NCI-H128 (cell line): ENCODE data around the gene METTL16.
"Not testable (repeated sequence)": the region's sequence is repeated elsewhere in the genome, so short reads cannot be mapped to it uniquely, and the experiment has no call there.

Experiments
- DNase-seq: peaks from one replicate; lab custom pipeline; 2025; ENCODE audit not compliant: unreplicated experiment; lab: John Stamatoyannopoulos, UW

METTL16 gene

DNA sequence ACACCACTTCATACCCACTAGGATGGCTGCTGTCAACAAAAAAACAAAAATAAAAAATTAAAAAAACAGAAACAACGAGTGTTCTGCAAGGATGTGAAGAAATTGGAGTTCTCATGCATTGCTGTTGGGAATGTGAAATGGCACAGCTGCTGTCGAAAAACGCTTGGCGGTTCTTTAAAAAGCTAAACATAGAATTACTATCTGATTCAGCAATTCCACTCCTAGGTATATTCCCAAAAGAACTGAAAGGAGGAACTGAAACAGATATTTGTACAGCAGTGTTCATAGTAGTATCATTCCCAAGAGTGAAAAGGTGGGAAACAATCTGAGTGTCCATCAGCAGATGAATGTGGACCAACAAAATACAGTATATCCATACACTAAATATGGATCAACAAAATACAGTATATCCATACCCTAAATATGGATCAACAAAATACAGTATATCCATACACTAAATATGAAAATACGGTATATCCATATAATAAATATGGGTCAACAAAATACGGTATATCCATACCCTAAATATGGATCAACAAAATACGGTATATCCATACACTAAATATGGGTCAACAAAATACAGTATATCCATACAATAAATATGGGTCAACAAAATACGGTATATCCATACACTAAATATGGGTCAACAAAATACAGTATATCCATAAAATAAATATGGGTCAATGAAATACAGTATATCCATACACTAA, 8.7 kb downstream of the METTL16 start:
- DNase-seq, result no peak

DNA sequence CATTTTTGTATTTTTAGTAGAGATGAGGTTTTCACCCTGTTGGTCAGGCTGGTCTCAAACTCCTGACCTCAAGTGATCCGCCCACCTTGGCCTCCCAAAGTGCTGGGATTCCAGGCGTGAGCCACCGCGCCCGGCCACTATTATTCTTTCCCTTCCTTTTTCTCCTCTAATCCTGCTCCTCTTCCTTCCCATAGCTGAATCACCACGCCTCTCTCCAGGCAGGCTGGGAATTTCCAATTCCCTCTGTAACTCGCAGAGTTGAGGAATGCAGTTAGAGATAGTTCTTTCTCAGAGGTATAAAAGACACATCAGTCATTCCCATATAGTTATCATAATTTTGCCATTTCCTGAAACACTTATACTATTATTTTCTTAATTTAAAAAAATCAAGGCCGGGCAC, 11.2 kb downstream of the METTL16 start:
- no peak for DNase-seq

DNA sequence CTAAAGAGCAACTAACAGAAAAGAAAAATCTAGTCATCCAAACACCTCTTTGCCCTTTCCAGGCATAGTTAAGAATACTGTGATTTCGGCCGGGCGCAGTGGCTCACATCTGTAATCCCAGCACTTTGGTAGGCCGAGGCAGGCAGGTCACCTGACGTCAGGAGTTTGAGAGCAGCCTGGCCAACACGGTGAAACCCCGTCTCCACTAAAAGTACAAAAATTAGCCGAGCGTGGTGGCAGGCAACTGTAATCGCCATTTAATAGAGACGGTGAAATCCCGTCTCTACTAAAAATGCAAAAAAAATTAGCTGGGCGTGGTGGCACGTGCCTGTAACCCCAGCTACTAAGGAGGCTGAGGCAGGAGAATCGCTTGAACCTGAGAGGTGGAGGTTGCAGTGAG, 22.4 kb downstream of the METTL16 start:
- DNase-seq, result not testable (repeated sequence)

DNA sequence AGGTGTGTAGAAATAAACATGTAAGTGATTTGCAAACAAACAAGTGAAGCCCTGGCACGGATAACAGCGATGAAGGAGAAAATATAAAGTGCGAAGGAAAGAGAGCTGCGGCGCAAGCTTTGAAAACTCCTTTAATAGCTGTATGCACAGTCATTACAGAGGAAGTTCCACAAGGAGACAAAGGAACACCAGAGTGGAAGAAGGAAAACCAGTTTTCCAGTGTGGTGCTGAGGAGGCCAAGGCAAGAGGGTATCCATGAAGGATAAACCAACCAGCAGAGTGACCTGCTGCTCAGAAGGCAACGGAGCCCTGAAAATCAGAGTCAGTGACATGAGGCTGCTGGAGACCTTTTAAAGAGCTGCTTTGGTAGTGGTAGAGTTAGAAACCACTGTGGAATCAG, 24.4 kb downstream of the METTL16 start:
- DNase-seq, result no peak

DNA sequence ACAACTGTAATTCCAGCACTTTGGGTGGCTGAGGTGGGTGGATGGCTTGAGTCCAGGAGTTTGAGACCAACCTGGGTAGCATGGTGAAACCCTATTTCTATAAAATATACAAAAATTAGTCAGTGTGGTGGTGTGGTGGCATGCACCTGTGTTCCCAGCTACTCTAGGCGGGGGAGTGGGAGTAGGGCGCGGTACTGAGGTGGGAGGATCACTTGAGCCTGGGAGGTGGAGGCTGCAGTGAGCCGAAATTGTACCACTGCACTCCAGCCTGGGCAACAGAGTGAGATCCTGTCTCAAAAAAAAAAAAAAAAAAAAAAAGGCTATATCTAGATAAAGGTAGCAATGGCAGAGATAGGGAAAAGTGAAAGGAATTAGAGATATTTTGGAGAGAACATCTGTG, 25.0 kb downstream of the METTL16 start:
- DNase-seq, result not testable (repeated sequence)

- DNase-seq, result no peak
Measured at GRCh38 chr17:2485970-2486369, 25.7 kb downstream of the METTL16 start.

DNA sequence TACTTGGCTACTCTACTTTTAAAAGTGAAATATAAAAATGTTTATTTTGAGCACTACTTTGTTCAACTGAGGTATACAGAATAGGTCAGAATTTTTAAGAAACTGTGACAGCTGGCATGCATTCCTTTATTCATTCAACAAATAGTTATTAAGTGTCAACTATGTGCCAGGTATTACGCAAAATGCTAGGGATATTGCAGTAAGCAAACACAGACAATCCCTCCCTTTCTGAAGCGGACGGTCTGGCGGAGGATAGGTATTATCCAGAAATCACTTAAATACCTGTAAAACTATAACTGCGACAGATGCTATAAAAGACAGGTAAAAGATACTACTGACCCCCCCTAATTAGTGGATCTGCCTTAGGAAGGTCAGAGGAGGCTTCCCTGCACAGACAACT, 26.1 kb downstream of the METTL16 start:
- no peak for DNase-seq

GRCh38 chr17:2484876-2485275, 26.8 kb downstream of the METTL16 start:
- peak; percentile 70 for DNase-seq

DNA sequence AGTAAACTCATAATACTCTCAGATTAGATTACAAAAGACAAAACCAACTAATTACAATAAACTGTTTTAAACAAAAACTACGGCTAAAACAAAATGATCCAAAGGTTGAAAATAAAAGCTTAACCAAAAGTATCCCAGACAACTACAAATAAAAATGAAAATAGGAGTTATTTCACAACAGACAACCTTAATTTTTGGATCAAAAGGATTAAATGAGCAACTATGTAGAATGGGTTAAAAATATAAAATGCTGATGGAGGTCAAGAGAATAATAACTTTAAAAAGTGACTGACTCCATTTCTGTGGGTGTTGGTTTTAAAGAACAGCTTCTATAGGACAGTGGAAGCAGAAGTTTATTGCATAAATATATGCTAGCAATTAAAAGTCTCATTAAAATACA, 28.6 kb downstream of the METTL16 start:
- DNase-seq, result no peak

DNA sequence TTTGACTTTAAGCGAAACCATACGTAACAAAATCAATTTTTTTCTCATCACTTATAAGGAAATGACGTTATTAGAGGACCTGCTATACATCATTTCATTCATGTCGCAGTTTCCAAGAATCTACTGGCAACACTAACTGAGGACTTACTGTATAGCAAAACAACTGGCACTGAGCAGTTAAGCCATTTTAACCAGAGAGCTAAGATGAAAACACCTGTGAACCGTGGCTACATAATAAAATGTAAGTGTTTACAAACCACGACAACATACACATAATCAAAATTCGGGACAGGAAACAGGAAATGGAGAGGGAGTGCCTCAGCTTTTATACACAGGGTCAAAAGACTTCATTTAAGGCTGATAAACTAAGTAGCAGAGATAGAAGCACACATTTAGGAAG, 29.5 kb downstream of the METTL16 start:
- DNase-seq, result no peak

GRCh38 chr17:2481760-2482159, 29.9 kb downstream of the METTL16 start:
- no peak for DNase-seq

- no peak for DNase-seq
Measured at GRCh38 chr17:2478458-2478857, 33.2 kb downstream of the METTL16 start.

DNA sequence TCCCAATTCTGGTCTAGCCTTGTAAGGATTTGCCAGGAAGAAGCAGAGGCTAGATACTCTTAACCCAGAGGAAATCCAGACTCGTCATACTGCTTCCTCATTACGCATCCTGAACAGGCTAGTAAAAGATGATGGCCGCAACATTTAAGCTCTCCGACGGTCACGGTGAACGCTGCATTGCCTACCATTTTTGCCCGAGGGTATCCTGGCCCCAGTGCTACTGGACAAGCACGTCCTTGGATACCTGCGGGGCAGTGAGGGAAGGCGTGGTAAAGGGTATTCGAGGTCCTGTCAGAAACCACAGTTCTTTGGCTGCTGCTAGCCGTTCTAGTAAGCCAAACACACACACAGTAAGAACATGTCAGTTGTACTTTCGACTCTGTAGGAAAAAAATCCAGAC, 36.6 kb downstream of the METTL16 start:
- DNase-seq, result no peak

GRCh38 chr17:2474371-2474770, 37.3 kb downstream of the METTL16 start:
- no peak for DNase-seq

DNA sequence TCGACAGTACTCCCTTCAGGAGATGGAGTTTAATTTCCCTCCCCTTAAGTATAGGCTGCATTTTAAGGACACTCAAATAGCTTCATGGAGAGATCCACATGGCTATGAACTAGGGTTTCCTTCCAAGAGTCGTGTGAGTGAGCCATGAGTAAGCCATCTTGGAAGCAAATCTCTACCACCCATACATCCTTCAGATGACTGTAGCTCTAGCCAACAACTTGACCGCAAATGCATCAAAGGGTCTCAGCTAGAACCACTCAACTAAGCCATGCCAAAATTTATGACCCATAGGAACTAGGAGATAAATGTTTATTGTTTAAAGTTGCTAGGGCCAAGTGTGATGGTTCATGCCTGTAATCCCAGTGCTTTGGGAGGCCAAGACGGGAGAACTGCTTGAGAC, 43.4 kb downstream of the METTL16 start:
- DNase-seq, result no peak

DNA sequence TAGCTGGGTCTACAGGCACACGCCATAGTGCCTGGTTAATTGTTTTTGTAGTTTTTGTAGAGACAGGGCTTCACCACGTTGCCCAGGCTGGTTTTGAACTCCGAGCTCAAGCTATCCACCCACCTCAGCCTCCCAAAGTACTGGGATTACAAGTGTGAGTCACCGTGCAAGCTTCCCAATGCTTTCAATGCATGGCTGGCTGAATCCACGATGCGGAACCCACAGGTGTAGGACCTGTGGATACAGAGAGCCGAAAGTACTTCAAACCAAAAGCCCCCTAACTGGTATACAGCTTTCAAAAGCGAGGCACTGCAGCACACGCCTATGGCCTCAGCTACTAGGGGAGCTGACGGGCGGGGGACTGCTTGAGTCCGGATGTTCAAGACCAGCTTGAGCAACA, 44.8 kb downstream of the METTL16 start:
- DNase-seq, result no peak

DNA sequence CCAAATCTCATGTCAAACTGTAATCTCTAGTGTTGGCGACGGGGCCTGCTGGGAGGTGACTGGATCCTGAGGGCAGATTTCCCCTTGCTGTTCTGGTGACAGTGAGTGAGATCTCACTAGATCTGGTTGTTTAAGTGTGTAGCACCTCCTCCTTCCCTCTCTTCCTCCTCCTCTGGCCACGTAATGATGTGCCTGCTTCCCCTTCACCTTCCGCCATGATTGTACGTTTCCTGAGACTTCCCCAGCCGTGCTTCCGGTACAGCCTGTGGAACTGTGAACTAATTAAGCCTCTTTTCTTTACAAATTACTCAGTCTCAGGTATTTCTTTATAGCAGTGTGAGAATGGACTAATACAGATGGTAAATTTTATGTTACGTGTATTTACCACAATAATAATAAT, 49.2 kb downstream of the METTL16 start:
- DNase-seq, result no peak

DNA sequence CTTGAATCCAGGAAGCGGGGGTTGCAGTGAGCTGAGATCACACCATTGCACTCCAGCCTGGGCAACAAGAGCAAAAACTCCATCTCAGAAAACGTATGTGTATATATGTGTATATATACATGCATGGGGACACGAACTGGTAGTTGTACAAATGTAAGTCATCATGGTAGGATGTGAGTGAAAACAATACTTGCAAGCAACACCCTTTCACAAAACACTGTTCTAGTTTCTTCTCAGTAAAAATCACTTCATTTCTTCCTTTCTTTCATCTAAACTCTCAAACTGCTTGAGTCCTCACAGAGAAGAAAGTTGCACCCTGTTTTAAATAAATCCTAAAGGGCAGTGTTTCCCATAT, 51.8 kb downstream of the METTL16 start:
- no peak for DNase-seq

DNA sequence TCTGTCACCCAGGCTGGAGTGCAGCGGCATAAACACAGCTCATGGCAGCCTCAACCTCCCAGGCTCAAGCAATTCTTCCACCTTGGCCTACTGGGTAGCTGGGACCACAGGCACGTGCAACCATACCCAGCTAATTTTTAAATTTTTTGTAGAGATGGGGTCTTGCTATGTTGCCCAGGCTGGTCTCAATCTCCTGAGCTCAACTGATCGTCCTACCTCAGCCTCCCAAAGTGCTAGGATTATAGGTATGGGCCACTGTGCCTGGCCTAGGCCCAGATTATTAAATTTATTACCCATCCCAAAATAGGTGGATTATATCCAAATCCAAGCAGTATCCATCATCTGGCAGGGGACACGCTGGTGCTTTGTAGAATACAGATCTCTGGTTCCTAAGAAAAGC, 53.8 kb downstream of the METTL16 start:
- DNase-seq, result no peak

DNA sequence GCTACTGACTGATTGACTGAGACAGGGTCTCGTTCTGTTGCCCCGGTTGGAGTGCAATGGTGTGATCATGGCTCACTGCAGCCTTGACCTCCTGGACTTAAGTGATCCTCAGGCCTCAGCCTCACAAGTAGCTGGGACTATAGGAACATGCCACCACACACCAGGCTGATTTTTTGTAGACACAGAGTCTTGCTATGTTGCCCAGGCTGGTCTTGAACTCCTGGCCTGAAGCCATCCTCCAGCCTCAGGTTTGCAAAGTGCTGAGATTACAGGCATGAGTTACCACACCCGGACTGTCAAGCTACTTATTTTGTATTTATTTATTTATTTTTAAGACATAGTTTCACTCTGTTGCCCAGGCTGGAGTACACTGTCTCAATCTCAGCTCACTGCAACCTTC, 55.2 kb downstream of the METTL16 start:
- DNase-seq, result no peak

DNA sequence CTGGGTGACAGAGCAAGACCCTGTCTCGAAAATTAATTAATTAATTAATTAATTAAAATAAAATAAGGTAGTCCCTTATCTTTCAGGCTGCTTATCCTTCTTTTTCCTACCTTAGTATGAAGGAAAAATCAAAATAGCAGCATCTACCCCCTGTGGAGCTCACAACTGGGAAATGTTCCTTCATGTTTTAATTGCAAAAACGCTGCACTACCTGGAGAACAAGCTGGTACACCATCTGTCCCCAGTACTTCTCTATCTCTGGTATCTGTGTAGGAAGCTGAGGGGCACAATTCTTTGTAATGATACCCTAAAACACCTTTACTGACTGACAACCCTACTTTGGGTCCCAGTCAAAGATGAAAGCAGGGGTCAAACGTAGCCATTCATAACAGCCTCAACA, 55.7 kb downstream of the METTL16 start:
- no peak for DNase-seq

DNA sequence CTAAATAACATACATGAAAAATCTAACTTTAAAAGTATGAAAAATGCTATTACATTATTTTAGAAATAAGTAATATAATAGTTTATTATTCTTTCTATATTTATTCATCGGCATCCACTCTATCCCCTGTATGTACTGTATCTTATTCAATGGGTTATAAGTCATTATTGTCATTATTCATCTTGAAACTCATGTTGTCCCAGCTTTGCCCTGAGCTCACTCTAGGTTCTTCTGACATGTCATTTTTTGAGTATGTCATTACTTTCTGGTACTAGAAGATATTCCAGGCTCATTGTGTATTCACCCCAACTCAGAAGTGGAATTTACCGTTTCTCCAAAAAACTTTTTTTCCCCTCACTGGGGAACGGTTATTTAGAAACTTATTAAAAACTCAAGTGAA, 57.8 kb downstream of the METTL16 start:
- no peak for DNase-seq

DNA sequence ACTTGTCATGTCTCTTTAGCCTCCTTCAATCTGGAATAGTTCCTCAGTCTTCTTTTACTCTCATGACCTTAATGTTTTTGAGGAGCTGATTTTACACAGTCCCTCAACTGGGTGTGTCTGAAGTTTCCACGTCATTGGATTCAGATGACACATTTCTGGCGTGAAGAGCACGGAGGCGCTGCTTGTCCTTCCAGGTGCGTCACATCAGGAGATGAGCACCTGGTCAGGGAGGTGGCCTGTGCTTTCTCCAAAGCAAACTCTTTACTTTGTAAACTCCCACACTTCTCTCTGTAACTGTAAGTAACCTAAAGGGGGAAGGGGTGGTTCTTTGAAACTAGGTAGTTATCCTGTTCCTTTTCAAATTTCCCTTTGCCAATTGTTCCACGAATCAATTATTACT, 58.4 kb downstream of the METTL16 start:
- DNase-seq, result no peak
